Keratinocyte (primary cell): ENCODE measurements around the gene UBXN2A. TPM values are rescaled to one million over a fixed set of nuclear protein-coding genes. Genes with fewer than 3 reads are reported as not detected.

Experiments
- DNase-seq: peaks from one replicate; pipeline ENCODE4 v3.0.0-alpha.2; 2011; ENCODE audit warnings: low read depth, missing footprints, low spot score
- FAIRE-seq: peaks from 2 replicates; lab custom pipeline; 2011; peaks lifted over from hg19 to GRCh38; lab: Jason Lieb, UNC
- H2AFZ ChIP-seq: 2 replicates; pipeline ENCODE4 v1.6.0; 2012; ENCODE audit warnings: low read length, control low read depth, inconsistent platforms; ENCODE audit not compliant: control insufficient read depth
- H3K27ac ChIP-seq: 2 replicates; pipeline ENCODE4 v1.5.1; 2011; ENCODE audit warnings: low read length; ENCODE audit not compliant: control insufficient read depth, insufficient read depth
- H3K27me3 ChIP-seq: 3 replicates; pipeline ENCODE4 v1.6.0; 2011; ENCODE audit warnings: low read length; ENCODE audit not compliant: control insufficient read depth, insufficient read depth; ENCODE audit errors: extremely low read depth
- H3K36me3 ChIP-seq, 2 experiments: 2 replicates in 1 of 2; 3 replicates in 1 of 2; pipeline ENCODE4 v1.5.1; 2011; ENCODE audit warnings: low read length in 2 of 2, mild to moderate bottlenecking in 1 of 2; ENCODE audit not compliant: control insufficient read depth in 2 of 2, insufficient read depth in 2 of 2; ENCODE audit errors: extremely low read depth in 1 of 2
- H3K4me1 ChIP-seq: 3 replicates; pipeline ENCODE4 v1.5.1; 2011; ENCODE audit warnings: low read length; ENCODE audit not compliant: control insufficient read depth, insufficient read depth; ENCODE audit errors: extremely low read depth
- H3K4me2 ChIP-seq: 3 replicates; pipeline ENCODE4 v1.6.0; 2011; ENCODE audit warnings: low read depth, low read length; ENCODE audit not compliant: control insufficient read depth, insufficient read depth; ENCODE audit errors: extremely low read depth
- H3K4me3 ChIP-seq, 3 experiments: fragments of 200-600 bp in 1 of 3; sonication (generic) in 1 of 3; 2 replicates in 2 of 3; 3 replicates in 1 of 3; pipeline ENCODE4 v1.5.1; 2011 to 2016; ENCODE audit warnings: low read length in 3 of 3, mild to moderate bottlenecking in 3 of 3, control low read depth in 2 of 3, inconsistent platforms in 1 of 3, low read depth in 1 of 3, mixed read lengths in 1 of 3, mixed run types in 1 of 3, moderate library complexity in 1 of 3; ENCODE audit not compliant: control insufficient read depth in 2 of 3, insufficient read depth in 2 of 3; ENCODE audit errors: extremely low read depth in 1 of 3
- H3K79me2 ChIP-seq: 2 replicates; pipeline ENCODE4 v1.6.0; 2012; ENCODE audit warnings: low read length; ENCODE audit not compliant: control insufficient read depth, insufficient read depth
- H3K9ac ChIP-seq: 3 replicates; pipeline ENCODE4 v1.6.0; 2011; ENCODE audit warnings: low read length; ENCODE audit not compliant: control insufficient read depth, insufficient read depth; ENCODE audit errors: extremely low read depth
- H3K9me1 ChIP-seq: 3 replicates; pipeline ENCODE4 v1.6.0; 2011; ENCODE audit warnings: low read length; ENCODE audit not compliant: control insufficient read depth, insufficient read depth; ENCODE audit errors: extremely low read depth
- H3K9me3 ChIP-seq: 2 replicates; pipeline ENCODE4 v1.5.1; 2012; ENCODE audit warnings: low read depth, low read length; ENCODE audit not compliant: control insufficient read depth
- H4K20me1 ChIP-seq: 3 replicates; pipeline ENCODE4 v1.6.0; 2011; ENCODE audit warnings: low read length; ENCODE audit not compliant: control insufficient read depth, insufficient read depth; ENCODE audit errors: extremely low read depth
- CTCF ChIP-seq, 3 experiments: IDR thresholded peaks in 1 of 3; conservative IDR thresholded peaks in 1 of 3; optimal IDR thresholded peaks in 1 of 3; 2 replicates in 2 of 3; 3 replicates in 1 of 3; pipeline versions ENCODE3 to v1.5.1; 2011; ENCODE audit warnings: low read length in 3 of 3, mild to moderate bottlenecking in 3 of 3, moderate library complexity in 2 of 3, control low read depth in 1 of 3, inconsistent platforms in 1 of 3; ENCODE audit not compliant: insufficient read depth in 2 of 3; ENCODE audit errors: extremely low read depth in 1 of 3
- EZH2 ChIP-seq: IDR thresholded peaks from one replicate; pipeline ENCODE4 v1.6.1; 2012; ENCODE audit warnings: inconsistent platforms, mild to moderate bottlenecking, low read length, moderate library complexity
- dilution Hi-C: fragments of 300-500 bp; cut with MboI; formaldehyde crosslinking; loops from one replicate; pipeline ENCODE4 v1.7.0; 2020; ENCODE audit warnings: low sequenced_read_pairs; ENCODE audit not compliant: extremely low pct_ligation_motif_present
- polyA plus RNA-seq, 5 experiments: library from polyadenylated mRNA; depleted of rRNA in 3 of 5; stranded (reverse) in 3 of 5; stranded (forward) in 1 of 5; unstranded in 1 of 5; fragments of >200 nt; gene quantifications; 1 replicate in 1 of 5; 2 replicates in 3 of 5; 3 replicates in 1 of 5; pipeline versions ENCODE4 v1.2.1 to v1.2.3, GENCODE V29; 2011 to 2012; ENCODE audit warnings: missing spikeins in 2 of 5, low read depth in 1 of 5, low replicate concordance in 1 of 5
- small RNA-seq, 3 experiments: library from RNA; depleted of rRNA; stranded (forward); fragments of <200 nt; gene quantifications; one replicate each; pipeline ENCODE3, GENCODE V24; 2012; ENCODE audit warnings: low read depth in 3 of 3, low replicate concordance in 1 of 3; ENCODE audit not compliant: insufficient read length in 3 of 3

Gene UBXN2A
- polyA plus RNA-seq, 1 donor (not counting 4 experiments of a cell fraction or from before 2014, with no cell fraction given): 11.7 TPM

GRCh38 chr2:24052951-24053350 is 112.7 kb downstream of the UBXN2A start:
- Histone ChIP-seq H3K4me2 (no peak overlapping the region), H3K27ac (no peak overlapping the region), H3K4me1 (no peaks in the 10 kb centered on the region), H3K4me3 (no peak overlapping the region), H4K20me1 (no peaks in the 10 kb centered on the region), H3K9me3 (no peaks in the 10 kb centered on the region), H2AFZ (no peak overlapping the region), H3K79me2 (no peaks in the 10 kb centered on the region), H3K27me3 (no peaks in the 10 kb centered on the region), H3K9me1 (no peaks in the 10 kb centered on the region), H3K9ac (no peak overlapping the region), H3K36me3 (peaks cover 0 to 1% of the 10 kb centered on the region in 2 experiments)
- no peak for DNase-seq
- no peak for FAIRE-seq
- dilution Hi-C loops: no loop called here
- TF ChIP-seq CTCF (optimal IDR thresholded peaks at IDR 0.05 in 1 of 3, IDR thresholded peaks at IDR 0.05 in 1 of 3, conservative IDR thresholded peaks at IDR 0.05 in 1 of 3; ENCODE audit: extremely low read depth in 1 of 3, insufficient read depth in 2 of 3, low read length in 3 of 3): no peak
- TF ChIP-seq EZH2: no peak

Small RNAs within 50 kb of the gene (small RNA-seq; reads per million reads assigned to genes)
- gene RN7SL610P (0 reads per million in 3 experiments), gene RNU6-370P (0 reads per million in 3 experiments)

Other genes starting within 250 kb of the UBXN2A start
- 2.7 to 4.4 TPM (median 3.6 TPM) in 3 replicates for gene ATAD2B, start 13.3 kb upstream of the UBXN2A start, polyA plus RNA-seq
- gene MFSD2B, start 69.6 kb downstream of the UBXN2A start, polyA plus RNA-seq: 0.03 to 0.12 TPM (median 0.10 TPM) in 3 replicates
- 10.8 to 11.4 TPM (median 11.0 TPM) in 3 replicates for gene WDCP, start 106.9 kb downstream of the UBXN2A start, polyA plus RNA-seq
- gene FKBP1B, start 109.3 kb downstream of the UBXN2A start, polyA plus RNA-seq: 21.9 to 27.9 TPM (median 24.5 TPM) in 3 replicates
- 189 to 347 TPM (median 265 TPM) in 3 replicates for gene SF3B6, start 135.9 kb downstream of the UBXN2A start, polyA plus RNA-seq
- gene TP53I3, start 144.4 kb downstream of the UBXN2A start, polyA plus RNA-seq: 30.9 to 53.9 TPM (median 36.3 TPM) in 3 replicates
- gene PFN4, start 182.9 kb downstream of the UBXN2A start, polyA plus RNA-seq: 0.14 to 0.28 TPM (median 0.16 TPM) in 3 replicates
- 0.73 to 2.5 TPM (median 2.0 TPM) in 3 replicates for gene FAM228B, start 183.0 kb downstream of the UBXN2A start, polyA plus RNA-seq
- gene FAM228A, start 234.6 kb downstream of the UBXN2A start, polyA plus RNA-seq: not detected in 3 replicates